PC-3 (cell line): ENCODE results near the gene AHCYL2. TPM values are rescaled to one million over a fixed set of nuclear protein-coding genes. Genes with fewer than 3 reads are reported as not detected.

Source experiments
- ATAC-seq: fragments of 200-7000 bp; cut with Tn5 transposase; 2 replicates; pipeline ENCODE4 v1.9.1; 2020; ENCODE audit warnings: mild to moderate bottlenecking, moderate library complexity
- BruUV-seq: library from RNA; stranded (reverse); fragments of 400-500 nt; replicated peaks from 2 replicates; lab custom pipeline; 2021; lab: Mats Ljungman, UMichigan
- CTCF ChIA-PET: fragments of 300-600 bp; sonication (Branson Sonifier 250); formaldehyde crosslinking; loops from one replicate; lab custom pipeline; 2022; ENCODE audit warnings: antibody characterized with exemption; lab: Charles Lee
- POLR2A ChIA-PET: fragments of 300-600 bp; sonication (Branson Sonifier 250); formaldehyde crosslinking; loops from one replicate; lab custom pipeline; 2022; ENCODE audit warnings: antibody characterized with exemption; ENCODE audit not compliant: unreplicated experiment; lab: Charles Lee
- DNase-seq: peaks from one replicate; pipeline ENCODE4 v3.0.0-alpha.2; 2015
- H2AFZ ChIP-seq: fragments of 300-600 bp; sonication (generic); 2 replicates; pipeline ENCODE4 v1.6.0; 2016; ENCODE audit warnings: antibody characterized with exemption, low read length
- H3F3A ChIP-seq: fragments of 300-600 bp; sonication (generic); one replicate; pipeline ENCODE4 v1.6.0; 2017; ENCODE audit warnings: antibody characterized with exemption, low read length, control low read depth, mild to moderate bottlenecking; ENCODE audit not compliant: unreplicated experiment
- H3K27ac ChIP-seq: fragments of 300-600 bp; sonication (generic); 2 replicates; pipeline ENCODE4 v1.5.1; 2016; ENCODE audit warnings: mild to moderate bottlenecking, low read length
- H3K27me3 ChIP-seq: fragments of 300-600 bp; sonication (generic); 2 replicates; pipeline ENCODE4 v1.6.1; 2016; ENCODE audit warnings: low read length, mixed read lengths
- H3K36me3 ChIP-seq: fragments of 300-600 bp; sonication (generic); 2 replicates; pipeline ENCODE4 v1.6.1; 2016; ENCODE audit warnings: low read depth, mixed run types, low read length, mixed read lengths
- H3K4me1 ChIP-seq: fragments of 300-600 bp; sonication (generic); 2 replicates; pipeline ENCODE4 v1.5.1; 2016; ENCODE audit warnings: low read length; ENCODE audit not compliant: insufficient read depth
- H3K4me2 ChIP-seq: fragments of 300-600 bp; sonication (generic); 2 replicates; pipeline ENCODE4 v1.6.0; 2016; ENCODE audit warnings: low read length
- H3K4me3 ChIP-seq: fragments of 300-600 bp; sonication (generic); 2 replicates; pipeline ENCODE4 v1.5.1; 2016; ENCODE audit warnings: mild to moderate bottlenecking, low read length, mixed read lengths
- H3K79me2 ChIP-seq: fragments of 300-600 bp; sonication (generic); 2 replicates; pipeline ENCODE4 v1.6.1; 2017; ENCODE audit warnings: low read length, mixed read lengths
- H3K9ac ChIP-seq: fragments of 300-600 bp; sonication (generic); 2 replicates; pipeline ENCODE4 v1.6.0; 2016; ENCODE audit warnings: mild to moderate bottlenecking, low read length
- H3K9me2 ChIP-seq: fragments of 300-600 bp; sonication (generic); replicated peaks from 2 replicates; pipeline ENCODE4 v1.6.1; 2016; ENCODE audit warnings: mixed run types, low read length, mixed read lengths
- H3K9me3 ChIP-seq: fragments of 300-600 bp; sonication (generic); 2 replicates; pipeline ENCODE4 v1.6.1; 2016; ENCODE audit warnings: low read length, mixed read lengths
- H4K20me1 ChIP-seq: fragments of 300-600 bp; sonication (generic); 2 replicates; pipeline ENCODE4 v1.6.1; 2016; ENCODE audit warnings: low read length, mixed read lengths
- EZH2 ChIP-seq: fragments of 300-600 bp; sonication (generic); IDR thresholded peaks from one replicate; pipeline ENCODE4 v1.6.1; 2017; ENCODE audit warnings: antibody characterized with exemption, mild to moderate bottlenecking, low read length; ENCODE audit not compliant: unreplicated experiment
- EZH2phosphoT487 ChIP-seq: fragments of 300-600 bp; sonication (generic); IDR thresholded peaks from 2 replicates; pipeline ENCODE4 v1.6.1; 2018; ENCODE audit warnings: mild to moderate bottlenecking, antibody characterized with exemption, low read length, borderline replicate concordance
- intact Hi-C: fragments of 100-400 bp; cut with micrococcal nuclease; formaldehyde crosslinking; loops from 2 replicates; pipeline ENCODE4 v1.9.0; 2023
- total RNA-seq: library from RNA; depleted of rRNA; stranded (reverse); fragments of >200 nt; gene quantifications from 2 replicates; pipeline ENCODE4 v1.2.3, GENCODE V29; 2014
- TF ChIP-seq, protein P1 (sequence below): fragments of 300-600 bp; sonication (generic); conservative IDR thresholded peaks from 2 replicates; pipeline ENCODE4 v1.5.1; 2017; ENCODE audit warnings: antibody characterized with exemption, low read depth, mild to moderate bottlenecking, low read length

The AHCYL2 gene
- total RNA-seq, 1 experiment from 2014 or later = 9.2 TPM

GRCh38 chr7:129450295-129450694 lies 225.5 kb downstream of the AHCYL2 start:
- Histone ChIP-seq H3F3A (no peaks in the 10 kb centered on the region), H3K9me2 (no peaks in the 10 kb centered on the region), H3K4me1 (peaks cover 31% of the 10 kb centered on the region), H3K27ac (no peak overlapping the region), H3K36me3 (peaks cover 17% of the 10 kb centered on the region), H4K20me1 (no peaks in the 10 kb centered on the region), H3K9ac (no peak overlapping the region), H3K9me3 (no peaks in the 10 kb centered on the region), H3K79me2 (no peaks in the 10 kb centered on the region), H2AFZ (no peak overlapping the region), H3K27me3 (no peaks in the 10 kb centered on the region), H3K4me3 (no peak overlapping the region), H3K4me2 (no peak overlapping the region)
- ChIA-PET CTCF (no interaction called here), POLR2A (no interaction called here)
- no TSS peak for BruUV-seq
- TF ChIP-seq, protein P1, sequence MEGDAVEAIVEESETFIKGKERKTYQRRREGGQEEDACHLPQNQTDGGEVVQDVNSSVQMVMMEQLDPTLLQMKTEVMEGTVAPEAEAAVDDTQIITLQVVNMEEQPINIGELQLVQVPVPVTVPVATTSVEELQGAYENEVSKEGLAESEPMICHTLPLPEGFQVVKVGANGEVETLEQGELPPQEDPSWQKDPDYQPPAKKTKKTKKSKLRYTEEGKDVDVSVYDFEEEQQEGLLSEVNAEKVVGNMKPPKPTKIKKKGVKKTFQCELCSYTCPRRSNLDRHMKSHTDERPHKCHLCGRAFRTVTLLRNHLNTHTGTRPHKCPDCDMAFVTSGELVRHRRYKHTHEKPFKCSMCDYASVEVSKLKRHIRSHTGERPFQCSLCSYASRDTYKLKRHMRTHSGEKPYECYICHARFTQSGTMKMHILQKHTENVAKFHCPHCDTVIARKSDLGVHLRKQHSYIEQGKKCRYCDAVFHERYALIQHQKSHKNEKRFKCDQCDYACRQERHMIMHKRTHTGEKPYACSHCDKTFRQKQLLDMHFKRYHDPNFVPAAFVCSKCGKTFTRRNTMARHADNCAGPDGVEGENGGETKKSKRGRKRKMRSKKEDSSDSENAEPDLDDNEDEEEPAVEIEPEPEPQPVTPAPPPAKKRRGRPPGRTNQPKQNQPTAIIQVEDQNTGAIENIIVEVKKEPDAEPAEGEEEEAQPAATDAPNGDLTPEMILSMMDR = no peak
- TF ChIP-seq EZH2 (no peak), EZH2phosphoT487 (no peak)
- intact Hi-C loops = no loop called here
- DNase-seq (no peak), ATAC-seq (no peak)

GRCh38 chr7:129452589-129453231 lies 227.9 kb downstream of the AHCYL2 start:
- H3K9me2 ChIP-seq = no peaks in the 10 kb centered on the region
- peak overlapping the region; percentile 75 for H3K27ac ChIP-seq
- TF ChIP-seq EZH2phosphoT487 (no peak), EZH2 (no peak)
- TF ChIP-seq, protein P1 = no peak
- peak; percentile 69 for ATAC-seq
- H3K4me1 ChIP-seq = peaks cover 31% of the 10 kb centered on the region
- no peaks in the 10 kb centered on the region for H3K79me2 ChIP-seq
- H3K4me3 ChIP-seq = no peak overlapping the region
- ChIA-PET POLR2A (no interaction called here), CTCF (no interaction called here)
- no peaks in the 10 kb centered on the region for H3K9me3 ChIP-seq
- peaks cover 27% of the 10 kb centered on the region for H3K36me3 ChIP-seq
- no TSS peak for BruUV-seq
- no peaks in the 10 kb centered on the region for H3F3A ChIP-seq
- peak; percentile 55 for DNase-seq
- intact Hi-C loops = no loop called here
- H2AFZ ChIP-seq = no peak overlapping the region
- H3K9ac ChIP-seq = peak overlapping the region; percentile 42; the same call in 1 of the 2 replicates
- no peaks in the 10 kb centered on the region for H4K20me1 ChIP-seq
- no peaks in the 10 kb centered on the region for H3K27me3 ChIP-seq
- no peak overlapping the region for H3K4me2 ChIP-seq

DNA sequence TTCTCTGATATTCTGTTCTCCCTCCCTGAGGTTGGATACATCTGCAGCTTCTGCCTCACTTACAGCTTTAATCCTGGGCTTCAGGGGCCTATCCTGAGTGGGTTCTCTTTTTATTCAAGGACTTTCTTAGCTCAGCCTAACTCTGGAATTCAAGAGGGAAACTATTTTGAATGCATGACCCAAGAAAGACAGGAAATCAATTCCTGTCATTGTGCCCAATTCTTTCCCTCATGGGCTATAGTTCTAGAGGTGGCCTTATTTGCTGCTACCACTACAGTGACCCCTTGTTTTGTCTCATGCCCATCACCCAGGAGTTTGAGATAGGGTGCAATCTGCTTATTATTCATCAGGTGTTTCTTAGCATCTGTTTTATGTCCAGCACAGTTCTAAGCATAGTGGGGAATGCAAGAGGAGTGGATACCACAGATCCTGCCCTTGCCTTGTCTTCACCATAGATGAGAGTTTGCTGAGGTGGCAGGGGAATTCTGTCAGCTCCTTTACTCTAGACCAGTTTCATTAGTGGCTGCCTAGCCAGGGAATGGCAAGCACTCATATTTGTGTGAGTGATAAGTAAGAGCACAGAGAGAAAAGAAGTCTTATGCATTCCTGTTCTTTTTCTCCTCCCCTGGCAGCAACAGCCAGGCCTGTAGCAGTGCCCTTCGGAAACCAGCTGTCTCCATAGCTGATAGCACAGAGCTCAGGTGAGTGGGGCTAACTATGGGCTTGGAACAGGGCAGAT lies 228.8 kb downstream of the AHCYL2 start:
- H4K20me1 ChIP-seq = no peaks in the 10 kb centered on the region
- no peak overlapping the region for H2AFZ ChIP-seq
- no peaks in the 10 kb centered on the region for H3K9me3 ChIP-seq
- no peak for DNase-seq
- TF ChIP-seq EZH2 (no peak), EZH2phosphoT487 (no peak)
- TF ChIP-seq, protein P1 = no peak
- H3K4me2 ChIP-seq = peak overlapping the region; percentile 45
- peaks cover 29% of the 10 kb centered on the region for H3K36me3 ChIP-seq
- peaks cover 31% of the 10 kb centered on the region for H3K4me1 ChIP-seq
- peak; percentile 13; the same call in 1 of the 2 replicates for ATAC-seq
- CTCF ChIA-PET = no interaction called here
- no peaks in the 10 kb centered on the region for H3K9me2 ChIP-seq
- H3F3A ChIP-seq = no peaks in the 10 kb centered on the region
- intact Hi-C loops = no loop called here
- no peaks in the 10 kb centered on the region for H3K27me3 ChIP-seq
- POLR2A ChIA-PET = interaction anchor here (0.6 kb wide), 1 partner anchor 19 kb away, joined by 3 read pairs; the partner anchor contains the start of gene STRIP2
- peak overlapping the region; percentile 42 for H3K9ac ChIP-seq
- H3K4me3 ChIP-seq = no peak overlapping the region
- no TSS peak for BruUV-seq
- no peaks in the 10 kb centered on the region for H3K79me2 ChIP-seq
- H3K27ac ChIP-seq = peak overlapping the region; percentile 75
